K562 (cell line): ENCODE results near the gene SDR42E2. TPM values are rescaled to one million over a fixed set of nuclear protein-coding genes. Genes with fewer than 3 reads are reported as not detected.

Experiments
- ATAC-seq: fragments of 200-7000 bp; cut with Tn5 transposase; 3 replicates; pipeline ENCODE4 v1.9.1; 2020; ENCODE audit warnings: moderate library complexity
- BruUV-seq: library from RNA; stranded (reverse); fragments of 400-500 nt; replicated peaks from 2 replicates; lab custom pipeline; 2021; lab: Mats Ljungman, UMichigan
- CTCF ChIA-PET: fragments of 300-600 bp; formaldehyde crosslinking; extraction: SDS; loops from one replicate; lab custom pipeline; 2021; ENCODE audit warnings: low intra/inter-chr PET ratio; lab: Yijun Ruan, JAX
- POLR2A ChIA-PET: fragments of 300-600, 350-650 bp; sonication (Branson Sonifier 250); formaldehyde crosslinking; extraction: SDS; loops from one replicate; lab custom pipeline; 2021; ENCODE audit warnings: antibody characterized with exemption, inconsistent platforms; lab: Yijun Ruan, JAX
- DNase-seq, 4 experiments: peaks; one replicate each; pipeline versions ENCODE4 v3.0.0 to v3.0.0-alpha.2; 2011 to 2018; ENCODE audit warnings: low spot score in 3 of 4, mixed read lengths in 3 of 4; ENCODE audit errors: extremely low read depth in 1 of 4
- FAIRE-seq: peaks from 2 replicates; lab custom pipeline; 2011; peaks lifted over from hg19 to GRCh38; lab: Jason Lieb, UNC
- H2AFZ ChIP-seq: 2 replicates; pipeline ENCODE4 v1.6.0; 2011; ENCODE audit warnings: low read depth, low read length, control low read depth, inconsistent platforms
- H3K27ac ChIP-seq: fragments of 200-600 bp; 3 replicates; pipeline ENCODE4 v1.8.0; 2011; ENCODE audit warnings: low read depth, mild to moderate bottlenecking, control low read depth, inconsistent platforms, low read length, moderate library complexity, mixed read lengths; ENCODE audit errors: extremely low read depth
- H3K27me3 ChIP-seq, 2 experiments: fragments of 300-600 bp in 1 of 2; 2 replicates in 1 of 2; 3 replicates in 1 of 2; pipeline versions ENCODE4 v1.6.0 to v1.8.0; 2011; ENCODE audit warnings: inconsistent platforms in 2 of 2, low read length in 2 of 2, mild to moderate bottlenecking in 1 of 2, mixed read lengths in 1 of 2, moderate library complexity in 1 of 2; ENCODE audit not compliant: control insufficient read depth in 2 of 2, insufficient read depth in 2 of 2
- H3K36me3 ChIP-seq: fragments of 300-600 bp; 3 replicates; pipeline ENCODE4 v1.8.0; 2011; ENCODE audit warnings: mild to moderate bottlenecking, low read length, inconsistent platforms; ENCODE audit not compliant: control insufficient read depth, insufficient read depth
- H3K4me1 ChIP-seq, 2 experiments: fragments of 200-600 bp in 1 of 2; replicated peaks in 1 of 2; 2 replicates in 1 of 2; 3 replicates in 1 of 2; pipeline versions ENCODE4 v1.5.1 to v1.8.0; 2011; ENCODE audit warnings: inconsistent platforms in 2 of 2, low read length in 2 of 2, mild to moderate bottlenecking in 1 of 2, mixed read lengths in 1 of 2, moderate library complexity in 1 of 2; ENCODE audit not compliant: control insufficient read depth in 2 of 2, insufficient read depth in 2 of 2
- H3K4me2 ChIP-seq: 2 replicates; pipeline ENCODE4 v1.6.1; 2011; ENCODE audit warnings: low read length, control low read depth, inconsistent platforms, mixed read lengths; ENCODE audit not compliant: insufficient read depth
- H3K4me3 ChIP-seq: fragments of 200-600 bp; sonication (generic), shearing (Covaris generic); 2 replicates; pipeline ENCODE4 v1.5.1; 2016; ENCODE audit warnings: control low read depth, inconsistent platforms
- H3K79me2 ChIP-seq: fragments of 200-600 bp; 3 replicates; pipeline ENCODE4 v1.8.0; 2011; ENCODE audit warnings: low read length, inconsistent platforms; ENCODE audit not compliant: control insufficient read depth, insufficient read depth
- H3K9ac ChIP-seq, 2 experiments: 2 replicates each; pipeline versions ENCODE4 v1.6.0 to v1.6.1; 2011; ENCODE audit warnings: low read depth in 2 of 2, low read length in 2 of 2, control low read depth in 1 of 2, inconsistent platforms in 1 of 2, mild to moderate bottlenecking in 1 of 2, mixed read lengths in 1 of 2; ENCODE audit not compliant: insufficient read depth in 1 of 2
- H3K9me1 ChIP-seq: one replicate; pipeline ENCODE4 v1.6.0; 2011; ENCODE audit warnings: inconsistent platforms, mild to moderate bottlenecking, low read length, moderate library complexity; ENCODE audit not compliant: control insufficient read depth, insufficient read depth
- H3K9me3 ChIP-seq: replicated peaks from 2 replicates; pipeline ENCODE4 v1.5.1; 2011; ENCODE audit warnings: low read depth, low read length, inconsistent platforms; ENCODE audit not compliant: control insufficient read depth, insufficient read depth
- H4K20me1 ChIP-seq: replicated peaks from 2 replicates; pipeline ENCODE4 v1.6.1; 2011; ENCODE audit warnings: low read length, inconsistent platforms, mixed read lengths; ENCODE audit not compliant: control insufficient read depth, insufficient read depth
- ESRRA ChIP-seq: fragments of 450-650 bp; IDR thresholded peaks from 2 replicates; pipeline ENCODE4 v1.6.1; 2014; ENCODE audit warnings: low read depth, mild to moderate bottlenecking, moderate library complexity, borderline replicate concordance
- ETV5 ChIP-seq: sonication (generic); formaldehyde crosslinking; IDR thresholded peaks from 2 replicates; pipeline ENCODE4 v1.4.0; 2020; ENCODE audit warnings: low read depth, mild to moderate bottlenecking, missing genetic modification reagents
- PKNOX1 ChIP-seq: fragments of 450-650 bp; IDR thresholded peaks from 2 replicates; pipeline ENCODE4 v1.6.1; 2016
- WGBS: fragments of 100-300 bp; shearing (Covaris generic); methylation state at CpG from one replicate; pipeline ENCODE4 v1.1.6; 2016; ENCODE audit warnings: low coverage, mixed read lengths; ENCODE audit not compliant: insufficient coverage; ENCODE audit errors: missing lambda C conversion rate; 5-methylcytosine and 5-hydroxymethylcytosine counted together
- in situ Hi-C: fragments of 300-500 bp; cut with MboI; formaldehyde crosslinking; loops from 4 replicates; pipeline ENCODE4 v1.15.0; 2018; ENCODE audit warnings: inconsistent platforms, mixed read lengths
- intact Hi-C: fragments of 100-400 bp; cut with micrococcal nuclease; formaldehyde crosslinking; loops from 2 replicates; pipeline ENCODE4 v1.14.2; 2022
- polyA plus RNA-seq, 8 experiments: library from polyadenylated mRNA; depleted of rRNA in 4 of 8; stranded (reverse) in 5 of 8; unstranded in 3 of 8; fragments of >200 nt; fragmentation: Nextera tagmentation in 2 of 8; fragmentation: Illumina TruSeq in 1 of 8; extraction: Ambion mirVana in 2 of 8; extraction: Trizol in 1 of 8; gene quantifications; 2 replicates each; pipeline versions ENCODE4 v1.2.1 to v1.2.3, GENCODE V29; 2011 to 2014; ENCODE audit warnings: inconsistent platforms in 1 of 8, missing spikeins in 1 of 8
- total RNA-seq, 7 experiments: library from RNA; depleted of rRNA in 6 of 7; stranded (reverse); fragments of >200 nt in 6 of 7; fragmentation: Illumina TruSeq in 2 of 7; extraction: Trizol in 2 of 7; gene quantifications; 2 replicates each; pipeline versions ENCODE4 v1.2.1 to v1.2.3, GENCODE V29; 2011 to 2021; ENCODE audit warnings: low replicate concordance in 1 of 7

The SDR42E2 gene
- total and polyA plus RNA-seq, 9 of the 15 experiments (the other 6 are each of a cell fraction or from before 2014, with no cell fraction given) = 0.03 to 0.07 (median 0.04) TPM; not detected in 4

- no peaks in the 10 kb centered on the region for H3K36me3 ChIP-seq
- BruUV-seq = no TSS peak
- H3K9me1 ChIP-seq = no peaks in the 10 kb centered on the region
- ATAC-seq = no peak
- no peaks in the 10 kb centered on the region; the same call in 1 of the 2 replicates for H4K20me1 ChIP-seq
- ChIA-PET POLR2A (interaction anchor here (0.7 kb wide), 2 partner anchors 137 to 231 kb away, joined by 3 to 5 read pairs; partner anchors contain the start of gene UQCRC2), CTCF (no interaction called here)
- WGBS = 29% methylated on average over 6 of the region's 6 CpGs
- no peak overlapping the region for H3K4me2 ChIP-seq
- H3K27ac ChIP-seq = no peak overlapping the region
- H3K9ac ChIP-seq = no peak overlapping the region
- in situ Hi-C loops = loop anchor here (5.0 to 10.0 kb wide), 2 partner anchors 187 to 600 kb away; no protein-coding TSS in a partner anchor
- no peak for TF ChIP-seq PKNOX1
- TF ChIP-seq ETV5 (CRISPR knock-in tag) = 0 out of 2 replicates have a peak, but pooled peaks have one; percentile 14
- TF ChIP-seq ESRRA = peak; percentile 76
- H2AFZ ChIP-seq = no peak overlapping the region
- no peaks in the 10 kb centered on the region for H3K79me2 ChIP-seq
- H3K4me1 ChIP-seq = peaks cover 1 to 7% of the 10 kb centered on the region in 2 experiments; a peak in 3 of 5 replicates
- DNase-seq = no peak
- H3K27me3 ChIP-seq = peaks cover 27 to 54% of the 10 kb centered on the region in 2 experiments; a peak in 4 of 5 replicates
- no peak for FAIRE-seq
- H3K4me3 ChIP-seq = no peak overlapping the region
- intact Hi-C loops = no loop called here
- no peaks in the 10 kb centered on the region for H3K9me3 ChIP-seq
These were observed 22.3 kb downstream of the SDR42E2 start for GRCh38 chr16:22184615-22184968.
